ENCODE measurements around the gene GRIN2A. TPM values are rescaled to one million over a fixed set of nuclear protein-coding genes. Genes with fewer than 3 reads are reported as not detected.

GRIN2A gene
- total and polyA plus RNA-seq, 8 donors, result 0.06 to 9.8 (median 0.86) TPM

GRCh38 chr16:10031955-10032354 lies 150.3 kb downstream of the GRIN2A start:
- WGBS, 5 donors, result 89 to 96% (median 93%) methylated on average over 4 of the region's 4 CpGs
- H3K36me3 ChIP-seq, result no peaks in the 10 kb centered on the region
- no peaks in the 10 kb centered on the region for H3K27me3 ChIP-seq
- DNase-seq, result no peak
- TF ChIP-seq EP300 (IDR thresholded peaks at IDR 0.05) (no peak), POLR2A (IDR thresholded peaks at IDR 0.05) (no peak), CTCF (IDR thresholded peaks at IDR 0.05) (no peak), POLR2AphosphoS5 (IDR thresholded peaks at IDR 0.05) (no peak)
- H3K4me3 ChIP-seq, result no peak overlapping the region
- H3K9me3 ChIP-seq, result no peaks in the 10 kb centered on the region
- H3K4me1 ChIP-seq, result no peaks in the 10 kb centered on the region
- intact Hi-C loops (cut with DNase I; ENCODE audit: low total_unique reads), result no loop called here
- H3K27ac ChIP-seq, result no peak overlapping the region

GRCh38 chr16:10031473-10031872 lies 150.8 kb downstream of the GRIN2A start:
- Histone ChIP-seq H3K4me1 (no peaks in the 10 kb centered on the region), H3K4me3 (no peak overlapping the region), H3K27me3 (no peaks in the 10 kb centered on the region), H3K36me3 (no peaks in the 10 kb centered on the region), H3K9me3 (no peaks in the 10 kb centered on the region), H3K27ac (no peak overlapping the region)
- peak in 5 of 7 experiments; percentile 21 to 55 (median 38) for TF ChIP-seq CTCF (IDR thresholded peaks at IDR 0.05)
- no peak for TF ChIP-seq POLR2A (IDR thresholded peaks at IDR 0.05)
- TF ChIP-seq POLR2AphosphoS5 (IDR thresholded peaks at IDR 0.05), result no peak
- WGBS, 5 donors, result 56 to 70% (median 63%) methylated on average over 7 of the region's 7 CpGs
- DNase-seq, result no peak
- intact Hi-C loops (cut with DNase I; ENCODE audit: low total_unique reads), result no loop called here

GRCh38 chr16:10028644-10029043 lies 153.6 kb downstream of the GRIN2A start:
- Histone ChIP-seq H3K4me1 (no peaks in the 10 kb centered on the region), H3K36me3 (no peaks in the 10 kb centered on the region), H3K27me3 (no peaks in the 10 kb centered on the region), H3K4me3 (no peak overlapping the region), H3K27ac (no peak overlapping the region), H3K9me3 (no peaks in the 10 kb centered on the region)
- DNase-seq, result no peak
- TF ChIP-seq POLR2AphosphoS5 (IDR thresholded peaks at IDR 0.05) (no peak), CTCF (IDR thresholded peaks at IDR 0.05) (no peak), POLR2A (IDR thresholded peaks at IDR 0.05) (no peak), EP300 (IDR thresholded peaks at IDR 0.05) (no peak)
- intact Hi-C loops (cut with DNase I; ENCODE audit: low total_unique reads), result loop anchor here (10.0 kb wide), 1 partner anchor 994 kb away; no protein-coding TSS in a partner anchor

GRCh38 chr16:10027553-10027952 lies 154.7 kb downstream of the GRIN2A start:
- DNase-seq, result no peak
- Histone ChIP-seq H3K27me3 (no peaks in the 10 kb centered on the region), H3K36me3 (no peaks in the 10 kb centered on the region), H3K4me3 (no peak overlapping the region), H3K4me1 (no peaks in the 10 kb centered on the region), H3K27ac (no peak overlapping the region), H3K9me3 (no peaks in the 10 kb centered on the region)
- no peak for TF ChIP-seq POLR2A (IDR thresholded peaks at IDR 0.05)
- TF ChIP-seq EP300 (IDR thresholded peaks at IDR 0.05), result no peak
- no peak for TF ChIP-seq CTCF (IDR thresholded peaks at IDR 0.05)
- TF ChIP-seq POLR2AphosphoS5 (IDR thresholded peaks at IDR 0.05), result no peak
- intact Hi-C loops (cut with DNase I; ENCODE audit: low total_unique reads), result loop anchor here (10.0 kb wide), 1 partner anchor 993 kb away; no protein-coding TSS in a partner anchor
- WGBS, 5 donors, result 58 to 76% (median 73%) methylated on average over 7 to 8 of the region's 8 CpGs
